ENCODE measurements around the gene TRAK1. TPM values are rescaled to one million over a fixed set of nuclear protein-coding genes. Genes with fewer than 3 reads are reported as not detected.

The TRAK1 gene
- total RNA-seq, 1 donor from 2014 or later = 50.2 TPM

- intact Hi-C loops (cut with DNase I) = loop anchor here (10.0 kb wide), 1 partner anchor 59 kb away; no protein-coding TSS in a partner anchor
- no peak for DNase-seq (ENCODE audit: low spot score)
- ATAC-seq = no peak
These were observed 93.0 kb downstream of the TRAK1 start for GRCh38 chr3:42183991-42184632.

- no peak for DNase-seq (ENCODE audit: low spot score)
- intact Hi-C loops (cut with DNase I) = loop anchor here (10.0 kb wide), 1 partner anchor 60 kb away; no protein-coding TSS in a partner anchor
- no peak for ATAC-seq
These were observed 93.7 kb downstream of the TRAK1 start for GRCh38 chr3:42184651-42185443.

- no peak for ATAC-seq
- intact Hi-C loops (cut with DNase I) = loop anchor here (10.0 kb wide), 1 partner anchor 63 kb away; no protein-coding TSS in a partner anchor
- no peak for DNase-seq (ENCODE audit: low spot score)
These were observed 96.8 kb downstream of the TRAK1 start for GRCh38 chr3:42187936-42188335.

DNA sequence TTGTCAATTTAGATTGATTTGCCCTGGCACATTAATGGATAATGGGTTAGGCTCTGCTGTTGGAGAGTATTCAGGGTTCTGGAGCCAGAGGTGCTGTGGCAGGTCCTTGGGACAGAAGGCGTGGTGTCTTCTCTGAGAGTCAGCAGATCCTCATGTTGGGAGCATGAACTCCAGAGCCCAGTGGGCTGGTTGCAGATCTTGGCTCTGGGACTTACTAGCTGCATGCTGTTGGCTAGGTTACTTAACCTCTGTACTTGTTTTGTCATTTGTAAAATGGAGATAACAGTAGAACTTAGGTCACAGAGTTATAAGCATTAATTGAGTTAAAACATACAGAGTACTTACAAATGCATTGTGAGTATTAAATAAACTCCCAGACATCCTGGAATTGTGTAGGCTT, 97.2 kb downstream of the TRAK1 start:
- intact Hi-C loops (cut with DNase I) = loop anchor here (10.0 kb wide), 1 partner anchor 64 kb away; no protein-coding TSS in a partner anchor
- no peak for DNase-seq (ENCODE audit: low spot score)
- no peak for ATAC-seq

DNA sequence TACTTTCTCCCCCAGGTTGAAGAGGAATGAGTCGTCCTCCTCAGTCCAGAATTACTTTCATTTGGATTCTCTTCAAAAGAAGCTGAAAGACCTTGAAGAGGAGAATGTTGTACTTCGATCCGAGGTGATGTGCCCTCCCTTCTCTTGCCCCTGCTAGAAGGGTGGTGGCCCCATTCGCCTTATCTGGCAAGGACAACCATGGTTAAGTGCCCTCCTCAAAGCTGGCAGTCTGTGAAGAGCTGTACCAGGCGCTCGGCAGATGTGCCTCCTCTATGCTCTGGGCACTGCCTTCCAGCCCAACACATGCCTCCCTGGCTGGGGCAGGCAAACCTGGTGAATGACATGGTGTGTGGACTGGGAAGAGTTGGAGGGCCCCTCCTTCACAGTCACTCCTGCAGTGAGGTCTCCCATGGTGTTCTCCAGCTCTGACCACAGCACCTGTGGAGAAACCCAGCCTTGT, 97.9 kb downstream of the TRAK1 start:
- ATAC-seq (no peak), DNase-seq (ENCODE audit: low spot score) (no peak)
- intact Hi-C loops (cut with DNase I) = loop anchor here (10.0 kb wide), 1 partner anchor 64 kb away; no protein-coding TSS in a partner anchor

DNA sequence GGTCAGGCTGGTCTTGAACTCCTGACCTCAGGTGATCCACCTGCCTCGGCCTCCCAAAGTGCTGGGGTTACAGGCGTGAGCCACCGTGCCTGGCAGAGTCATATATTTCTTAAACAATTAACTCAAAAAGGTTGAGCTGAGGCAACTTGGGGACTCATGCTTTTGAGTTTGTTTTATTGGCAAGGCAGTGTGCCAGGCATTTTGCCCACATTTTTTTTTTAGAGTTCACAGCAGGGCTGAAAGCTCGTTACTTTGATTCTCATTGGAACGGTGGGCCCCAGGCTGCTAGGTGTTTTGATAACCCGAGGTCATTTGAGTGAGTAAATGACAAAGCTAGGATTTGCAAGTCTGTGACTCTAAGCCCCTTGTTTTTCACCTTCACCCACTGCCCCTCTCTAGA, 98.6 kb downstream of the TRAK1 start:
- intact Hi-C loops (cut with DNase I) = loop anchor here (10.0 kb wide), 2 partner anchors 65 to 295 kb away; no protein-coding TSS in a partner anchor
- DNase-seq (ENCODE audit: low spot score) (no peak), ATAC-seq (no peak)

DNA sequence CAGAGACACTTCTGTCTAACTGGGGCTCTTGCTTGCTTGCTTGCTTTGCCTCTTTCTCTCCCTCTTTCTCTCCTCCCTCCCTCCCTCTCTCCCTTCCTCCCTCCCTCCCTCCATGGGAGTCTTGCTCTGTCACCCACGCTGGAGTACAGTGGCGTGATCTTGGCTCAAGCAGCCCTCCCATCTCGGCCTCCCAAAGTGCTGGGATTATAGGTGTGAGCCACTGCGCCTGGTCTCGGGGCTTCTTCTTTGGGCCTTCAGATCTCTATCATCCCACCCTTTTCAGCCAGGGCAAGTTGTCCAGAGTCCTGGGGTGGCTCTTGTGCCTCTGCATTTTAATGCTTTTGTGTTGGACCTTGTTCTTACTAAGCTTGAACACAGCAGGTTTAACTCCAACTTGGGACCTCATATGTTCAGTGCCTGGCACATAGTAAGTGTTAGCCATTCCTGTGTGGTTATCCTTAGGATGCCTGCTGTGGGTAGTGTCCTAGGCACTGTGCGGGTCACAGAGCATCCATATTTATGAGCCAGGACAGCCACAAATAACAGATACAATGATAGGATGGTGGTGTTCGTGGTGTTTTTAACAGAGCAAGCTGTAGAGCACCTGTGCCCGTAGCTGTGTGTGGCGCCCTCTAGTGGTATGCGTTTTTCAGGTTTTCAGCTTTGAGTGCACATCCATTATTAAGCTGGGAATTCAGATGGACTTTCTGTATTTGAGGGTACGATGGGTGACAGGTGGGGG, 99.7 kb downstream of the TRAK1 start:
- intact Hi-C loops (cut with DNase I) = loop anchor here (10.0 kb wide), 1 partner anchor 296 kb away; no protein-coding TSS in a partner anchor
- ATAC-seq = peak; percentile 75
- peak; percentile 82 for DNase-seq (ENCODE audit: low spot score)

- intact Hi-C loops (cut with DNase I) = loop anchor here (10.0 kb wide), 1 partner anchor 297 kb away; no protein-coding TSS in a partner anchor
- no peak for DNase-seq (ENCODE audit: low spot score)
- ATAC-seq = peak; percentile 18
These were observed 100.2 kb downstream of the TRAK1 start for GRCh38 chr3:42191443-42191747.

GRCh38 chr3:42192334-42193200, 101.4 kb downstream of the TRAK1 start:
- DNase-seq (ENCODE audit: low spot score) (no peak), ATAC-seq (peak; percentile 11)
- intact Hi-C loops (cut with DNase I) = loop anchor here (10.0 kb wide), 1 partner anchor 298 kb away; no protein-coding TSS in a partner anchor

DNA sequence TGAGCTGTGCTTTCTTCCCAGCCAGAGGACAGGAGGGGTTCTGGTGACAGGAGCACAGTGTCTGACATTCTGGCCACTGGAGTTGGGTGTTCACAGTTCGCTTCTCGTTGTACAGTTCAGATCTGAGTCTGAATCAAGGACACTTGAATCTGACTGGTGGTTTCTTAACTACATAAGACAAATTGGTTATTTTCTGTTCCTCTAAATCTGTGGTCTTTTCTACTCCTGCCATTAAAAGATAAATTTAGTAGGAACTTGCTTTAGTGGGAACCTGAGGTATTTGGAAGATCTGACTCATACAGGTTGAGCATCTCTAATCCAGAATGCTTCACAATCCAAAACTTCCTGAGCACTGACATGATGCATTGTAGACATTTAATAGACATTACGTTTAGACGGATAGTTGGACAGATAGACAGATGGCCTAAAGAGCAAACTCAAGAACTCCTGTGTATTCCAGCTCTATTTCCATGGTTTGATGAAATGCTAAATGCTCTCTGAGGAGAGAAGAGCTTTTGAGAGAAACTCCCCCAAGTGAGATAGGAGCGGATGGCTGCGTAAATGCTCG, 103.9 kb downstream of the TRAK1 start:
- intact Hi-C loops (cut with DNase I) = loop anchor here (10.0 kb wide), 1 partner anchor 300 kb away; no protein-coding TSS in a partner anchor
- DNase-seq (ENCODE audit: low spot score) (no peak), ATAC-seq (no peak)

- intact Hi-C loops (cut with DNase I) = loop anchor here (10.0 kb wide), 1 partner anchor 301 kb away; no protein-coding TSS in a partner anchor
- ATAC-seq = no peak
These were observed 104.7 kb downstream of the TRAK1 start for GRCh38 chr3:42195879-42196330.

GRCh38 chr3:42198709-42199108, 107.6 kb downstream of the TRAK1 start:
- ATAC-seq (no peak), DNase-seq (ENCODE audit: low spot score) (no peak)
- intact Hi-C loops (cut with DNase I) = loop anchor here (10.0 kb wide), 1 partner anchor 304 kb away; no protein-coding TSS in a partner anchor

More at GRCh38 chr3:42195879-42196330, 104.7 kb downstream of the TRAK1 start:
- no peak for DNase-seq (ENCODE audit: low spot score)

DNA sequence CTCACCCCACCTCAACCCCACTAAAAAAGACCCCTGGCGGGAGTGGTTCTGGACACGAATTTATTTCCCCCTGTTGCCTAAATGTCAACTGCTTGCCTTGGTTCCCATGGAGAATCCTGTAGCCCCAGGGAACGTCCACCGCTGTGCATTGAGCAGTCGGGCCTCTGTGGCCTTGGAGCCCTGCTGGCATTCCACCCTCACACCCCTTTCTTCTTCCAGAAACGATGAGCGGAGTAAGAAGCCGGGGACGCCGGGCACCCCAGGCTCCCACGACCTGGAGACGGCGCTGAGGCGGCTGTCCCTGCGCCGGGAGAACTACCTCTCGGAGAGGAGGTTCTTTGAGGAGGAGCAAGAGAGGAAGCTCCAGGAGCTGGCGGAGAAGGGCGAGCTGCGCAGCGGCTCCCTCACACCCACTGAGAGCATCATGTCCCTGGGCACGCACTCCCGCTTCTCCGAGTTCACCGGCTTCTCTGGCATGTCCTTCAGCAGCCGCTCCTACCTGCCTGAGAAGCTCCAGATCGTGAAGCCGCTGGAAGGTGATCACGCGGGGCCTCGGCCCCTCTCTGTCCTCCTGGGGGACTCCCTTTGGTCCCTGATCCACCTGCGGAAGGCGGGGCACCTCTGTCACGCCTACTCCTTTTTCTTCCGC, 111.2 kb downstream of the TRAK1 start:
- intact Hi-C loops (cut with DNase I) = no loop called here
- ATAC-seq = no peak
- no peak for DNase-seq (ENCODE audit: low spot score)

DNA sequence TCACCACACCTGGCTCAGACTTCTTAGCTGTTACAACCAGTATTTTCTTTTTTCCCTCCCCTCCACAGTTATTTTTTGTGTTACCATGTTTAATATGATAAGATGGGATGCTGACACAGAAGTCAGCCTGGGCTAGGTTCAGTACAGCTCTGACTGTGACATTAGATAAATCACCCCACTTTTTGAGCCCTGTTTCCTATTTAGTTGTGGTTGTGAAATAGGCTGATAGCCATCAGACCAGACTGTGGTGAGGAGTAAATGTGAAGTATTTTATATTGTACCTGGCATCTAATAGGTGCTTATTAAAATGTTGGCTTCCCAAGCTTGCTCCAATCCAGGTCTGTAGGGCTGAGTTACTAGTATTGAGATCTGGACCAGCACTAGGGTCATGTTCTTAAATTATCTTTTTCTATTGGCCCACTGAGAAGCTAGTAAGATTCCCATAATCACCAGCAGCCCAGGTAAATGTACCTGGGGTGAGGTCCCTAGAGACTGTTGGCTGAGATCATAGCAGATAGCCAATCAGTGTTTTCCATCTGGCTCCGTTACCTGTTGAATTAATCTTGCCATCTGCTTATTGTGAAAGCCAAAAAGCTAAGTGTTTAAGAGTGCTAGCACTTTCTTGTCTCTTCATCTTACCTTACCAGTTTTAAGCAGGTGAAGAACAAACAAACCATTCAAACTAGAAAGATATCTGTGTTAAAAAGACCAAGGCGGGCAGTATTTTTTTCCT, 113.9 kb downstream of the TRAK1 start:
- DNase-seq (ENCODE audit: low spot score) (no peak), ATAC-seq (no peak)
- intact Hi-C loops (cut with DNase I) = no loop called here

DNA sequence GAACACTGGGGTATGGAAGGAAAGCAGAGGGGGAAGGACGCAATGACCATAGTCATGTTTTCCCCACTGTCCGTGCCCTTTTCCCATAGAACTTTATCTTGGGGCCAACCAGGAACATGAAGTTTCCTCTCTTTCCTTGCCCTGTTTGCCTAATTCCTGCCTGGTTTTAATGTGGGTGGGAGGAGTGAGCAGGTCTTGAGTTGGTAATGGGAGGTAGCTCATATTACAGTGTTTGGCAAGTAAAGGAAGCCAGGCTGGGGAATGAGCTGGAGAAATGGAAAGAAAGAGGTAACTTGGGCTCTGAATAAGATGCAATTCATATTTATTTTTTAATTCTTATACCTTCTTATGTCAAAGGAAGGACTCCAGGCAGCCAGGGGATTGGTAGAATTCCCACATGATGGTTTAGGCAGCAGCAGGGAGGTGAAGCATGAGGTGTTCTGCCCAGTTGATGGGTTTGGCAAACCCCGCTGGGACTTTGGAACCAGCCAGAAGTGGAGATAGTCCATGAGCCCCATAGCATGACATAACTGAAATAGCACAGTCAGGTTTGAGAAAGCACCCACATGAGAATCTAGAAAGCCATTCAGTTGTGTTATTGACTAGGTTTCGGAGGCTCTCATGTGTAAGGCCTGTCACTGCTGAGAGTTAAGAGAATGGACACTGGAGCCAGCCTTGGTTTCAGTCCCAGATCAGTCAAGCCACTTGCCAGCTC, 114.8 kb downstream of the TRAK1 start:
- intact Hi-C loops (cut with DNase I) = no loop called here
- DNase-seq (ENCODE audit: low spot score) = no peak
- no peak for ATAC-seq

DNA sequence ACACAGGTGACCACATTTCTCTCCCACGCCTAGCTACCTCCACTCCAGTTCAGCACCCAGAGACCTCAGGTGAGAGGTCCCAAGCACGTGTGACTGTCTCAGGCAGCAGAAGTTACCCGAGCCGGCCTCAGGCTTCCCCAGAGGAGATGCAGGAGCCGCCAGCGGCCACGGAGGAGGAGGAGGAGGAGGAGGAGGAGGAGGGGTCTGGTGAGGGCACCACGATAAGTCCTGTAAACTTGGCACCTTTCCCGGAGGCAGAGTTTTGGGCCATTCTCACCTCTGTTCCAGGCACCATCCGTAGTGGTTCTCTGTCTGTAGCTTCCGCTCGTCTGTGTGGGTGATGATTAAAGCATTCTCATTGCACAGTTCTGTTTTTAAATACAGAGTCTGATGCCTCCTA, 118.8 kb downstream of the TRAK1 start:
- ATAC-seq = no peak
- no peak for DNase-seq (ENCODE audit: low spot score)
- intact Hi-C loops (cut with DNase I) = no loop called here

Data from sciatic nerve (tissue), 2 donors.